HCT116 (cell line): ENCODE results near the gene CSDE1. TPM values are rescaled to one million over a fixed set of nuclear protein-coding genes. Genes with fewer than 3 reads are reported as not detected.

Source experiments
- ATAC-seq: fragments of 200-7000 bp; cut with Tn5 transposase; 2 replicates; pipeline ENCODE4 v1.9.1; 2020; ENCODE audit warnings: mild to moderate bottlenecking, moderate library complexity
- BruUV-seq: library from RNA; stranded (reverse); fragments of 400-500 nt; replicated peaks from 2 replicates; lab custom pipeline; 2021; lab: Mats Ljungman, UMichigan
- CTCF ChIA-PET: fragments of 300-600 bp; sonication (Branson Sonifier 250); formaldehyde crosslinking; loops from one replicate; lab custom pipeline; 2021; ENCODE audit warnings: antibody characterized with exemption; lab: Charles Lee
- POLR2A ChIA-PET: fragments of 300-600, 350-600 bp; sonication (Branson Sonifier 250); formaldehyde crosslinking; loops from one replicate; lab custom pipeline; 2021; ENCODE audit warnings: antibody characterized with exemption; lab: Charles Lee
- RAD21 ChIA-PET, 2 experiments: fragments of 300-600 bp; sonication (Branson Sonifier 250); formaldehyde crosslinking; loops; one replicate each; lab custom pipeline; 2023; ENCODE audit warnings: low total read pairs in 2 of 2; ENCODE audit not compliant: uncharacterized antibody in 2 of 2, unreplicated experiment in 2 of 2, low non-redundant PET in 1 of 2; lab: Charles Lee
- DNase-seq: peaks from one replicate; pipeline ENCODE4 v3.0.0-alpha.2; 2010; ENCODE audit warnings: low read depth, low spot score
- H2AFZ ChIP-seq: fragments of 200-600 bp; shearing (Covaris generic), sonication (generic); 2 replicates; pipeline ENCODE4 v1.6.1; 2017; ENCODE audit warnings: low read depth, mixed run types, mixed read lengths, antibody characterized with exemption, low read length; ENCODE audit not compliant: poor library complexity, severe bottlenecking
- H3K27ac ChIP-seq: 2 replicates; pipeline ENCODE4 v1.5.1; 2012; ENCODE audit warnings: low read depth, low read length
- H3K27me3 ChIP-seq: fragments of 200-600 bp; sonication (generic); 2 replicates; pipeline ENCODE4 v1.6.1; 2016; ENCODE audit warnings: mixed run types, low read length, mixed read lengths; ENCODE audit not compliant: insufficient read depth
- H3K36me3 ChIP-seq, 2 experiments: fragments of 200-500 bp in 1 of 2; fragments of 200-600 bp in 1 of 2; sonication (Bioruptor generic) in 1 of 2; sonication (generic) in 1 of 2; 2 replicates each; pipeline versions ENCODE4 v1.5.1 to v1.6.1; 2014 to 2016; ENCODE audit warnings: low read length in 2 of 2, inconsistent platforms in 1 of 2, mixed read lengths in 1 of 2, mixed run types in 1 of 2; ENCODE audit not compliant: insufficient read depth in 2 of 2, control insufficient read depth in 1 of 2
- H3K4me1 ChIP-seq, 2 experiments: fragments of 200-600 bp in 1 of 2; sonication (generic) in 1 of 2; 2 replicates each; pipeline versions ENCODE4 v1.5.1 to v1.6.1; 2012 to 2017; ENCODE audit warnings: low read length in 2 of 2, inconsistent platforms in 1 of 2, mild to moderate bottlenecking in 1 of 2, mixed read lengths in 1 of 2, mixed run types in 1 of 2, moderate library complexity in 1 of 2; ENCODE audit not compliant: insufficient read depth in 2 of 2, control insufficient read depth in 1 of 2
- H3K4me2 ChIP-seq: fragments of 200-600 bp; sonication (generic); 2 replicates; pipeline ENCODE4 v1.6.1; 2017; ENCODE audit warnings: mixed run types, low read length, mixed read lengths
- H3K4me3 ChIP-seq, 2 experiments: fragments of 200-600 bp in 1 of 2; sonication (generic) in 1 of 2; replicated peaks in 1 of 2; 2 replicates each; pipeline ENCODE4 v1.5.1; 2011 to 2016; ENCODE audit warnings: low read length in 2 of 2, control low read depth in 1 of 2, low read depth in 1 of 2, mild to moderate bottlenecking in 1 of 2, mixed read lengths in 1 of 2, mixed run types in 1 of 2
- H3K79me2 ChIP-seq: fragments of 200-600 bp; sonication (generic); 2 replicates; pipeline ENCODE4 v1.6.1; 2017; ENCODE audit warnings: mild to moderate bottlenecking, mixed run types, low read length, moderate library complexity, mixed read lengths; ENCODE audit not compliant: insufficient read depth
- H3K9ac ChIP-seq: fragments of 200-600 bp; sonication (generic); 2 replicates; pipeline ENCODE4 v1.6.1; 2016; ENCODE audit warnings: low read length, mixed read lengths
- H3K9me2 ChIP-seq: fragments of 200-600 bp; sonication (generic), shearing (Covaris generic); 2 replicates; pipeline ENCODE4 v1.6.1; 2017; ENCODE audit warnings: mixed run types, mild to moderate bottlenecking, moderate library complexity; ENCODE audit not compliant: insufficient read depth
- H3K9me3 ChIP-seq, 2 experiments: fragments of 200-500 bp in 1 of 2; fragments of 200-600 bp in 1 of 2; sonication (Bioruptor generic) in 1 of 2; sonication (generic) in 1 of 2; 2 replicates each; pipeline ENCODE4 v1.6.1; 2014 to 2017; ENCODE audit warnings: low read length in 2 of 2, mixed read lengths in 2 of 2, inconsistent platforms in 1 of 2, low read depth in 1 of 2, mild to moderate bottlenecking in 1 of 2, mixed run types in 1 of 2, moderate library complexity in 1 of 2; ENCODE audit not compliant: control insufficient read depth in 1 of 2, insufficient read depth in 1 of 2
- H4K20me1 ChIP-seq: fragments of 200-600 bp; sonication (generic), shearing (Covaris generic); 2 replicates; pipeline ENCODE4 v1.6.1; 2017; ENCODE audit warnings: mixed run types, mild to moderate bottlenecking, moderate library complexity; ENCODE audit not compliant: insufficient read depth
- CBX3 ChIP-seq: IDR thresholded peaks from 2 replicates; pipeline ENCODE4 v1.6.1; 2012; ENCODE audit warnings: low read depth
- CEBPB ChIP-seq: IDR thresholded peaks from 2 replicates; pipeline ENCODE4 v1.6.1; 2012; ENCODE audit warnings: low read depth
- CTCF ChIP-seq, 3 experiments: fragments of 200-600 bp in 1 of 3; sonication (generic) in 1 of 3; IDR thresholded peaks in 2 of 3; conservative IDR thresholded peaks in 1 of 3; 2 replicates each; pipeline ENCODE4 v1.5.1; 2012 to 2017; ENCODE audit warnings: low read depth in 2 of 3, low read length in 2 of 3, antibody characterized with exemption in 1 of 3, borderline replicate concordance in 1 of 3, control low read depth in 1 of 3, mild to moderate bottlenecking in 1 of 3, mixed read lengths in 1 of 3, mixed run types in 1 of 3, moderate library complexity in 1 of 3; ENCODE audit not compliant: insufficient read depth in 1 of 3
- ELF1 ChIP-seq: IDR thresholded peaks from 2 replicates; pipeline ENCODE4 v1.6.1; 2012; ENCODE audit warnings: low read depth, borderline replicate concordance
- EZH2phosphoT487 ChIP-seq: fragments of 200-600 bp; IDR thresholded peaks from 2 replicates; pipeline ENCODE4 v1.6.1; 2018; ENCODE audit warnings: antibody characterized with exemption, borderline replicate concordance
- MAX ChIP-seq: IDR thresholded peaks from 2 replicates; pipeline ENCODE4 v1.6.1; 2012
- POLR2A ChIP-seq: IDR thresholded peaks from 2 replicates; pipeline ENCODE4 v1.7.0; 2011; ENCODE audit warnings: borderline replicate concordance; ENCODE audit not compliant: insufficient read depth, insufficient read length; ENCODE audit errors: extremely low read depth
- POLR2AphosphoS5 ChIP-seq: IDR thresholded peaks from 2 replicates; pipeline ENCODE4 v1.6.1; 2011; ENCODE audit warnings: mild to moderate bottlenecking, low read depth, low read length, moderate library complexity
- SIN3A ChIP-seq: IDR thresholded peaks from 2 replicates; pipeline ENCODE4 v1.6.1; 2012; ENCODE audit warnings: low read depth
- SP1 ChIP-seq: IDR thresholded peaks from 2 replicates; pipeline ENCODE4 v1.6.1; 2012; ENCODE audit warnings: low read depth
- SRF ChIP-seq: IDR thresholded peaks from 2 replicates; pipeline ENCODE4 v1.6.1; 2012; ENCODE audit warnings: low read depth
- ZBTB33 ChIP-seq: IDR thresholded peaks from 2 replicates; pipeline ENCODE4 v1.6.1; 2011; ENCODE audit warnings: mild to moderate bottlenecking, low read length, moderate library complexity; ENCODE audit not compliant: insufficient replicate concordance; ENCODE audit errors: extremely low read depth
- ZNF274 ChIP-seq: fragments of 200-500 bp; sonication (Bioruptor generic); IDR thresholded peaks from 2 replicates; pipeline ENCODE4 v1.6.1; 2014; ENCODE audit warnings: mild to moderate bottlenecking, low read depth, low read length, inconsistent platforms
- intact Hi-C: fragments of 100-400 bp; cut with micrococcal nuclease; formaldehyde crosslinking; loops from 2 replicates; pipeline ENCODE4 v1.10.0; 2022
- total RNA-seq: library from RNA; stranded (reverse); gene quantifications from one replicate; pipeline ENCODE4 v1.2.1, GENCODE V29; 2021; ENCODE audit not compliant: unreplicated experiment
- TF ChIP-seq, protein P1 (sequence below): IDR thresholded peaks from 2 replicates; pipeline ENCODE4 v1.6.1; 2012

Gene CSDE1
- total RNA-seq, 1 experiment from 2014 or later = 515 TPM

- CTCF ChIA-PET = interaction anchor here (0.7 to 4.0 kb wide), 5 partner anchors 36 to 692 kb away, joined by 3 to 19 read pairs (median 4); partner anchors contain the start of gene OLFML3
- DNase-seq = peak; percentile 88
- Histone ChIP-seq H3K4me1 (peaks cover 11 to 22% of the 10 kb centered on the region in 2 experiments; a peak in 3 of 4 replicates), H3K9me2 (no peaks in the 10 kb centered on the region), H3K27me3 (no peaks in the 10 kb centered on the region), H2AFZ (peak overlapping the region; percentile 97), H3K4me3 (peak overlapping the region; percentile 68 to 85), H3K36me3 (no peaks in the 10 kb centered on the region), H3K4me2 (peak overlapping the region; percentile 99), H3K27ac (peak overlapping the region; percentile 59), H3K79me2 (no peaks in the 10 kb centered on the region), H3K9ac (peak overlapping the region; percentile 76), H4K20me1 (no peaks in the 10 kb centered on the region), H3K9me3 (no peaks in the 10 kb centered on the region)
- peak; percentile 95 for ATAC-seq
- intact Hi-C loops = loop anchor here (1.0 to 10.0 kb wide), 5 partner anchors 46 to 324 kb away; partner anchors contain the start of genes BCAS2 and NRAS
- RAD21 ChIA-PET = no interaction called here
- TF ChIP-seq POLR2A (peak; percentile 72), CTCF (IDR thresholded peaks at IDR 0.05 in 2 of 3, conservative IDR thresholded peaks at IDR 0.05 in 1 of 3; ENCODE audit: borderline replicate concordance in 1 of 3, insufficient read depth in 1 of 3, low read depth in 2 of 3, low read length in 2 of 3) (no peak), ZNF274 (no peak), SRF (no peak), ELF1 (no peak), MAX (peak; percentile 68), ZBTB33 (no peak), SIN3A (peak; percentile 52; the same call in 1 of the 2 replicates), CBX3 (no peak), POLR2AphosphoS5 (peak; percentile 76), SP1 (peak; percentile 68), EZH2phosphoT487 (no peak), CEBPB (no peak)
- TF ChIP-seq, protein P1, sequence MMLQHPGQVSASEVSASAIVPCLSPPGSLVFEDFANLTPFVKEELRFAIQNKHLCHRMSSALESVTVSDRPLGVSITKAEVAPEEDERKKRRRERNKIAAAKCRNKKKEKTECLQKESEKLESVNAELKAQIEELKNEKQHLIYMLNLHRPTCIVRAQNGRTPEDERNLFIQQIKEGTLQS = no peak
- POLR2A ChIA-PET = interaction anchor here (1.0 kb wide), 2 partner anchors 37 to 110 kb away, joined by 3 read pairs; partner anchors contain the start of gene SIKE1
- BruUV-seq = no TSS peak
Observed at GRCh38 chr1:114670083-114671010, 87.4 kb downstream of the CSDE1 start.
